Hematopoietic multipotent progenitor cell treated with erythropoietin and hydrocortisone succinate and interleukin-3 and kit ligand, for 15 days (in vitro differentiated cells): Measurements from ENCODE around the gene WDR11.

Source experiments
- DNase-seq: peaks from one replicate; pipeline ENCODE4 v3.0.0-alpha.2; 2015; ENCODE audit warnings: low spot score

Gene WDR11

DNA sequence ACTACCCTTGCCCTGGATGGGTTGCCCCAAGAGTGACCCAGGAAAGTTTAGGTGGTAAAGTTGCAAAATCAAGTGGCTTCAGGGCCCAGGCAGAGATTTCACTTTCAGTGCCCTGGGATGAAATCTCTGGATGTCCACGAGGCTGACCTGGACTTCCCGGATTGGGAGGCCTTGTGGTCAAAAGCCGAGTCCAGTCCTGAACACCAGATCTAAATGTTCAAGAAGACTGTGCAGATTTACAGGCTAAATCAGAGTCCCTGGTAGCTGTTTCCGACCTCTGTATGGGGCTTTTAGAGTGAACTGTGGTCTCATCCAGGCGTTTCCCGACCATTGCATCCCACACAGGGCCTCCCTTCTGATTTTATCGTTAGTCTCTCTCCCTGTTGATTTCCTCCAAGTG lies 95.3 kb downstream of the WDR11 start:
- no peak for DNase-seq

DNA sequence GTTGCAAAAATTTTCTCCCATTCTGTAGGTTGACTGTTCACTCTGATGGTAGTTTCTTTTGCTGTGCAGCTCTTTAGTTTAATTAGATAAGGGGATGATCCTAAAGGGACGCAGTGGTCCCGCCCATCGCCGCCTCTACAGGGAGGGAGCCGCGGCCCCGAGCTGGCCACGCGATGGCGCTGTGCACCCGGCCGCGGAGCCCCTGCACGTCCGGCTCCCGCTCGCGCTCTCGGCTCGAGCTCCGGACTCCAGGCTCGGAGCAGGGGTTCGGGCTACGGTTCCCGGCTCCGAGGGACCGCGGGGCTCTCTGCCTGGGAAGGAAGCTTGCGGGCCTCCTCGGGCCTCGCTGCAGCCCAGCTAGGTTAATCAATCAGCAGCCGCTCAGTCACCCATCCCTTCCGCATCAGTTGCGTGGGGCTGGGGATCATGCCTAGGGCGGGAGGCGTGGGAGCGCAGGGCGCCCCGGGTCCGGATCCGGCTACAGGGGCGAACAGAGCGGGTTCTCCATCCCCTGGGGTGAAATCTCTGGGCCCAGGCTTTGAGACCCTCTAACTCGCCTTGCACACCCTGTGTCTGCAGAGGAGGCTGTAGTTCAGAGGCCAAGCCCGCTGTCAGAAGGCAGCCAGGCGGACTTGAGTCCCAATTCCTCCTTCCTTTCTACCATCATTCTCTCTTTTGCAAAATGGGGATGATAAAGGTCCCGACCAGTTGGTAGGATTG lies 97.9 kb downstream of the WDR11 start:
- DNase-seq, result peak; percentile 4

DNA sequence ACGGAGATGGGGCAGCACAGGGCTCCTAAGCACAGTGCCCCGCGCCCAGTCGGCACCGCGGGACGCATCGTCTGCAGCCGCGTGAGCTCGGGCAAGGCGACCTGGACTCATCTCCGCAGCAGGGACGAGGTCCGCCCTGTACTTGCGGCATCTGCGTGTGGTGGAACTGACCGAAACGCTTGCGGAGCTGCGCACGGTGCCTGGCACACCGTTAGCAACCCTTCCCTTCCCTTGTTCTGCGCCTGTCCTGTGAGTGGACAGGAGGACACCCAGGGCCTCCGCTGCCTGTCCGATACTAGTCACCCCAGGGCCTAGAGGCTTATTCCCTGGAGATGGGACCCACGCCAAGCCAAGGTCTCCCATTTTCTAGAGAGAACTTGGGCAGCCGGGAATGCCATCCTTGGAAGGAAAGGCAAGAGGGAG lies 98.5 kb downstream of the WDR11 start:
- DNase-seq, result no peak

DNA sequence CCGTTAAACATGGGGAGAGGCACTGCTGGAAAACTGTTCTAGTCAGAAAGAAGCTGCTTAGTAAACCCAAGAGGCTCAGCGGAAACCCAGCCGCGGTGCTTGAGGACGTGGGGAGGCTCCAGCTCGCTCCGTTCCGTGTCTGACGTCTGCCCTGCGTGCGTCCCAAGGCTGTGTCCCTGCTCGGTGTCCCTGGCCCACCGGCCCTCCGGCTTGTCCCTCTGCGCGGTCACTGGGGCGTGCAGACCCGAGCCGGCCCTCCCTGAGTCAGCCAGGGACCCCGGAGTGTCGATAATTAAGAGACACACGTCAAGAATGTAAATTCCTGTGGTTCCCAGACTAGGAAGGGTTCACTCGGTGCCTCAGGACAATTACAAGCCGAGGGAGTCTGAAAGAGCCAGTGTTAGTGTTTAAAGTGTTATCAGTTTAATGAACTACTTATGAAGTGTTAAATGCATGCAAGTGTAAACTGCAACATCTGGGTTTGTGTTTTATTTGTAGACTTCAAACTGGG lies 98.9 kb downstream of the WDR11 start:
- no peak for DNase-seq

DNA sequence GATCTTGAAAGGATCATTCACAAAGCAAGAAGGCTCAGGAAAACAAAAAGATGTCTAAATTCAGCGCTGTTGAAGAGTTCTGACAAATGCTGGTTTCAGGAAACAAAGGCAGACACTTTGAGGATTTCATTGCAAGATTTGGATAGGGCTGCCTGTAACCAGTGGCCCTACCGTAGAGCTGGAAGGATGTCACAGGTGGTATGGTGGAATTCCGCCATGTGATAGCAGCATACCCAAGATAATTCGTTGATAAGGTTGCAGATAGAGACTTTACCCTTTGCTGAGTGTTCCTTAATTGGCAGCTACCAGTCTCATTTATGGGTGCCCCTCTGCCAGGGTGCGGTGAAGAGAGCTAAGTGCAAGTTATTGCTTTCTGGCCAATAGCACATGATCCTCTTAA lies 100.1 kb downstream of the WDR11 start:
- DNase-seq, result no peak

DNA sequence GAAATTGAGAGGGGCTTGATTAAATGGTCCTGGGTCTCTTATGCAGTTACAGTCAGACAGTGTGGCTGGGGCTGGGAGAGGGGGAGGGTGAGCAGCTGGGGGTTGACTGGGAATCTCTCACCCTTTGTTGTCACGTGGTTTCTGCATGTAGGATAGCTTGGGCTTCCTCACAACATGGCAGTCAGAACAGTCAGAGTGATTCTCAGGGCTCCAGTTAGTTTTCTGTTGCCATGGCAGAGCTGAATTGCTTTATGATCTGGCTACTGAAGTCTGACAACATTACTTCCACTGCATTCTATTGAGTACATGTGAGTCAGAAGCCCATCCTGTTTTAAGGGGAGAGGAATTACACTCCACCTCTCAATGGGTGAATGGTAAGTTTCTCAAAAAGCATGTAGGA lies 102.7 kb downstream of the WDR11 start:
- DNase-seq, result no peak
